ENCODE measurements around the gene TRANK1. TPM values are rescaled to one million over a fixed set of nuclear protein-coding genes. Genes with fewer than 3 reads are reported as not detected.

The TRANK1 gene
- polyA plus RNA-seq, 1 donor: 10.7 TPM

Other genes with a start within 250 kb of the TRANK1 start
- gene DCLK3, start 180.5 kb downstream of the TRANK1 start, polyA plus RNA-seq: 1.0 TPM
- gene EPM2AIP1, start 48.1 kb upstream of the TRANK1 start, polyA plus RNA-seq: 22.8 TPM
- gene MLH1, start 48.5 kb upstream of the TRANK1 start, polyA plus RNA-seq: 27.4 TPM
- 47.1 TPM for gene LRRFIP2, start 229.5 kb upstream of the TRANK1 start, polyA plus RNA-seq

Data from large intestine (tissue), 1 donor.